Dermis blood vessel endothelial cell (primary cell): Measurements from ENCODE around the gene MTX2. TPM values are rescaled to one million over a fixed set of nuclear protein-coding genes. Genes with fewer than 3 reads are reported as not detected.

ENCODE experiments used
- DNase-seq: peaks from one replicate; pipeline ENCODE4 v3.0.0; 2010
- total RNA-seq: library from RNA; depleted of rRNA; stranded (reverse); fragments of >200 nt; gene quantifications from 2 replicates; pipeline ENCODE4 v1.2.3, GENCODE V29; 2014

MTX2 gene
- total RNA-seq, 1 donor from 2014 or later: 26.7 TPM

GRCh38 chr2:176380341-176380740 lies 111.1 kb downstream of the MTX2 start:
- no peak for DNase-seq

- DNase-seq: no peak
These were observed 113.9 kb downstream of the MTX2 start for GRCh38 chr2:176383100-176383499.

GRCh38 chr2:176383836-176384442 lies 114.7 kb downstream of the MTX2 start:
- DNase-seq: no peak

GRCh38 chr2:176385219-176385759 lies 116.0 kb downstream of the MTX2 start:
- no peak for DNase-seq

- no peak for DNase-seq
These were observed 116.6 kb downstream of the MTX2 start for GRCh38 chr2:176385838-176386237.

Other genes with a start within 250 kb of the MTX2 start
- gene EVX2, start 185.5 kb upstream of the MTX2 start, total RNA-seq: not detected in 2 replicates
- gene HOXD13, start 176.7 kb upstream of the MTX2 start, total RNA-seq: under 0.01 TPM in 1 of 2 replicates, not detected in the other
- gene HOXD12, start 169.6 kb upstream of the MTX2 start, total RNA-seq: not detected in 2 replicates
- gene HOXD11, start 162.2 kb upstream of the MTX2 start, total RNA-seq: 0.17 TPM in 1 of 2 replicates, not detected in the other
- gene HOXD10, start 152.7 kb upstream of the MTX2 start, total RNA-seq: 7.7 and 15.2 TPM in 2 replicates
- gene HOXD9, start 146.7 kb upstream of the MTX2 start, total RNA-seq: 24.5 and 28.4 TPM in 2 replicates
- 30.3 and 33.0 TPM in 2 replicates for gene HOXD8, start 139.7 kb upstream of the MTX2 start, total RNA-seq
- gene HOXD4, start 117.9 kb upstream of the MTX2 start, total RNA-seq: 6.1 and 8.8 TPM in 2 replicates
- 19.2 and 54.6 TPM in 2 replicates for gene HOXD3, start 112.1 kb upstream of the MTX2 start, total RNA-seq
- 11.2 and 15.4 TPM in 2 replicates for gene HOXD1, start 80.8 kb upstream of the MTX2 start, total RNA-seq